ENCODE results near the gene UCK2. TPM values are rescaled to one million over a fixed set of nuclear protein-coding genes. Genes with fewer than 3 reads are reported as not detected.
A peak's percentile ranks its signal among the peaks of the same experiment; 100 is the strongest.

Gene UCK2
- total and polyA plus RNA-seq, 8 donors = 8.6 to 25.7 (median 20.8) TPM

GRCh38 chr1:165910764-165911421 is 83.5 kb downstream of the UCK2 start:
- Histone ChIP-seq H3K4me1 (peaks cover 0 to 14% of the 10 kb centered on the region in 2 donors), H3K27ac (peak overlapping the region in 1 of 2 donors; percentile 21), H3K27me3 (no peaks in the 10 kb centered on the region), H3K4me3 (no peak overlapping the region), H3K9me3 (no peaks in the 10 kb centered on the region), H3K36me3 (peaks cover 0 to 28% of the 10 kb centered on the region in 2 donors)
- ATAC-seq (peak; percentile 37), DNase-seq (peak in 1 of 4 donors; percentile 42)
- intact Hi-C loops (cut with DNase I) = loop anchor here in 1 of 2 donors (5.0 to 10.0 kb wide), 3 partner anchors 194 to 519 kb away; no protein-coding TSS in a partner anchor
- no peak for TF ChIP-seq CTCF (IDR thresholded peaks at IDR 0.05)

- Histone ChIP-seq H3K27me3 (no peaks in the 10 kb centered on the region), H3K27ac (peak overlapping the region in 1 of 2 donors; percentile 21), H3K4me3 (no peak overlapping the region), H3K9me3 (no peaks in the 10 kb centered on the region), H3K4me1 (peaks cover 0 to 14% of the 10 kb centered on the region in 2 donors), H3K36me3 (peaks cover 0 to 23% of the 10 kb centered on the region in 2 donors)
- no peak for ATAC-seq
- TF ChIP-seq CTCF (IDR thresholded peaks at IDR 0.05) = no peak
- DNase-seq = no peak
- intact Hi-C loops (cut with DNase I) = loop anchor here in 1 of 2 donors (5.0 to 10.0 kb wide), 3 partner anchors 194 to 519 kb away; no protein-coding TSS in a partner anchor
These were observed 84.3 kb downstream of the UCK2 start for GRCh38 chr1:165911609-165912281.

- TF ChIP-seq CTCF (IDR thresholded peaks at IDR 0.05) = no peak
- Histone ChIP-seq H3K27ac (no peak overlapping the region), H3K27me3 (no peaks in the 10 kb centered on the region), H3K4me3 (no peak overlapping the region), H3K9me3 (no peaks in the 10 kb centered on the region), H3K4me1 (peaks cover 0 to 14% of the 10 kb centered on the region in 2 donors), H3K36me3 (peaks cover 0 to 17% of the 10 kb centered on the region in 2 donors)
- DNase-seq (no peak), ATAC-seq (no peak)
- intact Hi-C loops (cut with DNase I) = loop anchor here in 1 of 2 donors (5.0 to 10.0 kb wide), 3 partner anchors 195 to 520 kb away; no protein-coding TSS in a partner anchor
These were observed 85.2 kb downstream of the UCK2 start for GRCh38 chr1:165912638-165913037.

- H3K36me3 ChIP-seq = peaks cover 0 to 4% of the 10 kb centered on the region in 2 donors
- H3K9me3 ChIP-seq = no peaks in the 10 kb centered on the region
- peaks cover 0 to 14% of the 10 kb centered on the region in 2 donors for H3K4me1 ChIP-seq
- H3K27me3 ChIP-seq = no peaks in the 10 kb centered on the region
- intact Hi-C loops (cut with DNase I) = loop anchor here in 1 of 2 donors (5.0 to 10.0 kb wide), 3 partner anchors 197 to 522 kb away; no protein-coding TSS in a partner anchor
- peak; percentile 74 to 82 for TF ChIP-seq CTCF (IDR thresholded peaks at IDR 0.05)
- ATAC-seq = peak; percentile 84
- no peak overlapping the region for H3K4me3 ChIP-seq
- peak in 2 of 4 donors; percentile 70 to 84 for DNase-seq
- H3K27ac ChIP-seq = no peak overlapping the region
These were observed 86.9 kb downstream of the UCK2 start for GRCh38 chr1:165914136-165914798.

Data from left lung (tissue), 10 donors.